NCI-H1417 (cell line): ENCODE measurements around the gene PLTP.
A peak's percentile ranks its signal among the peaks of the same experiment; 100 is the strongest.
"Not testable (repeated sequence)": the region's sequence is repeated elsewhere in the genome, so short reads cannot be mapped to it uniquely, and the experiment has no call there.

Source experiments
- DNase-seq, 3 experiments: peaks; one replicate each; lab custom pipeline; 2025; lab: John Stamatoyannopoulos, UW

PLTP gene

GRCh38 chr20:45920462-45921336 lies 8.7 kb upstream of the PLTP start:
- DNase-seq, result no peak

GRCh38 chr20:45919542-45920399 lies 7.8 kb upstream of the PLTP start:
- DNase-seq, result peak in 1 of 3 experiments; percentile 39

- DNase-seq, result no peak
These were observed 7.0 kb upstream of the PLTP start for GRCh38 chr20:45918779-45919537.

- no peak for DNase-seq
These were observed 6.3 kb upstream of the PLTP start for GRCh38 chr20:45918182-45918737.

GRCh38 chr20:45917790-45918141 lies 5.8 kb upstream of the PLTP start:
- DNase-seq, result no peak

GRCh38 chr20:45913116-45913515 lies 1.2 kb upstream of the PLTP start:
- DNase-seq, result no peak

GRCh38 chr20:45912344-45912682 lies 358 bp upstream of the PLTP start:
- DNase-seq, result no peak

GRCh38 chr20:45910670-45911485 lies 1.1 kb downstream of the PLTP start:
- DNase-seq, result peak; percentile 80 to 94 (median 89)

- DNase-seq, result no peak
These were observed 1.9 kb downstream of the PLTP start for GRCh38 chr20:45909817-45910669.

GRCh38 chr20:45909336-45909808 lies 2.6 kb downstream of the PLTP start:
- no peak for DNase-seq

GRCh38 chr20:45908084-45908483 lies 3.9 kb downstream of the PLTP start:
- DNase-seq, result no peak

GRCh38 chr20:45907219-45907948 lies 4.6 kb downstream of the PLTP start:
- no peak for DNase-seq

GRCh38 chr20:45905505-45906079 lies 6.4 kb downstream of the PLTP start:
- no peak for DNase-seq

GRCh38 chr20:45904583-45905504 lies 7.1 kb downstream of the PLTP start:
- peak in 1 of 3 experiments; percentile 11 for DNase-seq

- DNase-seq, result no peak
These were observed 9.7 kb downstream of the PLTP start for GRCh38 chr20:45902199-45902701.

- DNase-seq, result not testable (repeated sequence)
These were observed 10.6 kb downstream of the PLTP start for GRCh38 chr20:45901332-45901731.

GRCh38 chr20:45899046-45899835 lies 12.7 kb downstream of the PLTP start:
- no peak for DNase-seq
